IMR-90 (cell line): ENCODE results near the gene TAF11L9. TPM values are rescaled to one million over a fixed set of nuclear protein-coding genes. Genes with fewer than 3 reads are reported as not detected.

ENCODE experiments used
- ATAC-seq: fragments of 200-7000 bp; cut with Tn5 transposase; 2 replicates; pipeline ENCODE4 v1.9.1; 2020; ENCODE audit warnings: low read depth, mild to moderate bottlenecking, moderate library complexity
- BruUV-seq: library from RNA; stranded (reverse); fragments of 400-500 nt; replicated peaks from 2 replicates; lab custom pipeline; 2021; lab: Mats Ljungman, UMichigan
- CTCF ChIA-PET: fragments of 300-600 bp; formaldehyde crosslinking; extraction: SDS; loops from one replicate; lab custom pipeline; 2021; ENCODE audit warnings: antibody characterized with exemption; lab: Yijun Ruan, JAX
- POLR2A ChIA-PET: fragments of 300-600 bp; sonication (Branson Sonifier 250); formaldehyde crosslinking; loops from one replicate; lab custom pipeline; 2022; ENCODE audit warnings: antibody characterized with exemption; ENCODE audit not compliant: unreplicated experiment; lab: Charles Lee
- DNase-seq: peaks from one replicate; pipeline ENCODE4 v3.0.0; 2013
- H2AFZ ChIP-seq: replicated peaks from 2 replicates; pipeline ENCODE3; 2013; ENCODE audit warnings: low read length, mild to moderate bottlenecking; ENCODE audit not compliant: poor library complexity
- H2AK5ac ChIP-seq: 2 replicates; pipeline ENCODE4 v1.6.1; 2013; ENCODE audit warnings: low read depth, low read length, inconsistent platforms
- H2AK9ac ChIP-seq: replicated peaks from 2 replicates; pipeline ENCODE3; 2013; ENCODE audit warnings: mild to moderate bottlenecking, low read depth, low read length, moderate library complexity; ENCODE audit not compliant: poor library complexity
- H2BK120ac ChIP-seq: 2 replicates; pipeline ENCODE4 v1.6.1; 2013; ENCODE audit warnings: low read depth, low read length, inconsistent platforms
- H2BK15ac ChIP-seq: 3 replicates; pipeline ENCODE4 v1.6.1; 2013; ENCODE audit warnings: low read depth, low read length, inconsistent platforms
- H2BK20ac ChIP-seq: 2 replicates; pipeline ENCODE4 v1.6.1; 2013; ENCODE audit warnings: low read depth, mild to moderate bottlenecking, inconsistent platforms, low read length, moderate library complexity
- H2BK5ac ChIP-seq: 2 replicates; pipeline ENCODE4 v1.6.1; 2013; ENCODE audit warnings: mild to moderate bottlenecking, low read depth, low read length, inconsistent platforms; ENCODE audit not compliant: poor library complexity, severe bottlenecking
- H3K14ac ChIP-seq: replicated peaks from 2 replicates; pipeline ENCODE4 v1.6.1; 2013; ENCODE audit warnings: low read depth, low read length, inconsistent platforms
- H3K18ac ChIP-seq: 2 replicates; pipeline ENCODE4 v1.6.1; 2013; ENCODE audit warnings: low read depth, low read length, control low read depth
- H3K23ac ChIP-seq: 2 replicates; pipeline ENCODE4 v1.6.1; 2013; ENCODE audit warnings: low read depth, low read length, inconsistent platforms
- H3K27ac ChIP-seq: 2 replicates; pipeline ENCODE4 v1.5.1; 2013; ENCODE audit warnings: mild to moderate bottlenecking, control low read depth, low read length; ENCODE audit not compliant: insufficient read depth
- H3K27me3 ChIP-seq: 2 replicates; pipeline ENCODE4 v1.6.1; 2013; ENCODE audit warnings: low read length; ENCODE audit not compliant: control insufficient read depth, insufficient read depth
- H3K36me3 ChIP-seq: 2 replicates; pipeline ENCODE4 v1.6.1; 2013; ENCODE audit warnings: low read length, mixed read lengths; ENCODE audit not compliant: control insufficient read depth, insufficient read depth
- H3K4ac ChIP-seq: 2 replicates; pipeline ENCODE4 v1.6.1; 2013; ENCODE audit warnings: low read depth, low read length, inconsistent platforms
- H3K4me1 ChIP-seq: 2 replicates; pipeline ENCODE4 v1.6.1; 2013; ENCODE audit warnings: low read length, mixed read lengths; ENCODE audit not compliant: control insufficient read depth, insufficient read depth
- H3K4me2 ChIP-seq: 2 replicates; pipeline ENCODE4 v1.6.1; 2013; ENCODE audit warnings: low read depth, mild to moderate bottlenecking, control low read depth, low read length, moderate library complexity
- H3K4me3 ChIP-seq: 2 replicates; pipeline ENCODE4 v1.5.1; 2013; ENCODE audit warnings: low read depth, mild to moderate bottlenecking, control low read depth, low read length, moderate library complexity; ENCODE audit not compliant: insufficient read depth
- H3K56ac ChIP-seq: 2 replicates; pipeline ENCODE4 v1.6.1; 2013; ENCODE audit warnings: low read length, inconsistent platforms; ENCODE audit not compliant: insufficient read depth; ENCODE audit errors: extremely low read depth
- H3K79me1 ChIP-seq, 2 experiments: 2 replicates each; pipeline ENCODE4 v1.6.1; 2013; ENCODE audit warnings: low read length in 2 of 2, inconsistent platforms in 1 of 2, low read depth in 1 of 2
- H3K9ac ChIP-seq: 2 replicates; pipeline ENCODE4 v1.6.1; 2013; ENCODE audit warnings: low read depth, low read length, control low read depth
- H3K9me1 ChIP-seq: 2 replicates; pipeline ENCODE4 v1.6.1; 2013; ENCODE audit warnings: low read length, inconsistent platforms; ENCODE audit not compliant: insufficient read depth
- H3K9me3 ChIP-seq: 2 replicates; pipeline ENCODE4 v1.6.1; 2013; ENCODE audit warnings: low read length; ENCODE audit not compliant: control insufficient read depth, insufficient read depth
- H4K20me1 ChIP-seq: 2 replicates; pipeline ENCODE4 v1.6.1; 2013; ENCODE audit warnings: low read length, inconsistent platforms; ENCODE audit not compliant: insufficient read depth
- H4K5ac ChIP-seq: 2 replicates; pipeline ENCODE4 v1.6.1; 2013; ENCODE audit warnings: mild to moderate bottlenecking, low read depth, low read length, control low read depth
- H4K8ac ChIP-seq, 2 experiments: 2 replicates each; pipeline ENCODE4 v1.6.1; 2013; ENCODE audit warnings: low read depth in 2 of 2, low read length in 2 of 2, control low read depth in 1 of 2, inconsistent platforms in 1 of 2
- H4K91ac ChIP-seq: 2 replicates; pipeline ENCODE4 v1.6.1; 2013; ENCODE audit warnings: low read depth, low read length, inconsistent platforms; ENCODE audit not compliant: insufficient read depth
- CHD1 ChIP-seq: IDR thresholded peaks from 2 replicates; pipeline ENCODE4 v1.6.1; 2012; ENCODE audit warnings: low read depth, low read length, improper control_type of control experiment
- FOS ChIP-seq: fragments of 150-350 bp; IDR thresholded peaks from 2 replicates; pipeline ENCODE4 v1.6.1; 2016; ENCODE audit warnings: low read depth, low read length
- MAZ ChIP-seq: IDR thresholded peaks from 2 replicates; pipeline ENCODE4 v1.6.1; 2012; ENCODE audit warnings: low read depth, mild to moderate bottlenecking, low read length, improper control_type of control experiment, moderate library complexity, borderline replicate concordance
- MXI1 ChIP-seq: IDR thresholded peaks from 2 replicates; pipeline ENCODE4 v1.6.1; 2012; ENCODE audit warnings: low read depth, mild to moderate bottlenecking, low read length, moderate library complexity, borderline replicate concordance
- USF2 ChIP-seq: fragments of 150-350 bp; IDR thresholded peaks from 2 replicates; pipeline ENCODE4 v1.6.1; 2017; ENCODE audit warnings: mild to moderate bottlenecking, antibody characterized with exemption, low read length, low read depth
- WGBS, 2 experiments: methylation state at CpG; one replicate each; pipeline versions ENCODE4 v1.1.5 to v1.1.7; 2013; ENCODE audit warnings: missing lambda C conversion rate in 2 of 2; ENCODE audit not compliant: insufficient read length in 1 of 2; ENCODE audit errors: extremely low coverage in 2 of 2; 5-methylcytosine and 5-hydroxymethylcytosine counted together
- dilution Hi-C: fragments of 300-500 bp; cut with HindIII; formaldehyde crosslinking; loops from one replicate; pipeline ENCODE4 v1.14.3; 2018; ENCODE audit warnings: low sequenced_read_pairs; ENCODE audit not compliant: unreplicated experiment
- in situ Hi-C: fragments of 300-500 bp; cut with MboI; formaldehyde crosslinking; loops from 3 replicates; pipeline ENCODE4 v1.14.3; 2019; ENCODE audit warnings: low sequenced_read_pairs, inconsistent platforms, mixed read lengths
- intact Hi-C: fragments of 100-400 bp; cut with micrococcal nuclease; formaldehyde crosslinking; loops from 2 replicates; pipeline ENCODE4 v1.10.0; 2022
- polyA plus RNA-seq, 3 experiments: library from polyadenylated mRNA; depleted of rRNA; stranded (reverse); fragments of >200 nt; gene quantifications; 2 replicates each; pipeline ENCODE4 v1.2.3, GENCODE V29; 2012; ENCODE audit warnings: low replicate concordance in 1 of 3
- total RNA-seq: library from RNA; depleted of rRNA; stranded (reverse); fragments of >200 nt; gene quantifications from 2 replicates; pipeline ENCODE4 v1.2.3, GENCODE V29; 2012

TAF11L9 gene
- total and polyA plus RNA-seq, 2 of the 4 experiments (the other 2 are of a cell fraction): not detected

GRCh38 chr5:17620627-17621026, 26.4 kb upstream of the TAF11L9 start:
- in situ Hi-C loops (no loop called here), intact Hi-C loops (no loop called here), dilution Hi-C loops (no loop called here)
- Histone ChIP-seq H3K9ac (no peak overlapping the region), H2AK9ac (no peak overlapping the region), H2BK20ac (no peak overlapping the region), H4K8ac (no peak overlapping the region), H4K20me1 (no peaks in the 10 kb centered on the region), H3K9me1 (no peaks in the 10 kb centered on the region), H3K4me1 (no peaks in the 10 kb centered on the region), H4K91ac (no peak overlapping the region), H3K4ac (no peak overlapping the region), H2AFZ (no peak overlapping the region), H3K4me3 (no peak overlapping the region), H3K27ac (no peak overlapping the region), H3K36me3 (no peaks in the 10 kb centered on the region), H3K18ac (no peak overlapping the region), H3K56ac (no peak overlapping the region), H3K79me1 (no peaks in the 10 kb centered on the region), H2BK5ac (no peak overlapping the region), H3K27me3 (no peaks in the 10 kb centered on the region), H2BK120ac (no peak overlapping the region), H3K9me3 (no peaks in the 10 kb centered on the region; the same call in 1 of the 2 replicates), H3K23ac (no peak overlapping the region), H3K4me2 (no peak overlapping the region), H3K14ac (no peak overlapping the region), H4K5ac (no peak overlapping the region), H2BK15ac (no peak overlapping the region), H2AK5ac (no peak overlapping the region)
- no TSS peak for BruUV-seq
- CTCF ChIA-PET: no interaction called here
- POLR2A ChIA-PET: no interaction called here
- 83% methylated on average over 5 of the region's 17 CpGs; no CpG with 5 or more reads in 1 of the 2 experiments for WGBS, 2 experiments
- no peak for DNase-seq
- ATAC-seq: no peak
- TF ChIP-seq MAZ (no peak), MXI1 (no peak), CHD1 (no peak), USF2 (no peak), FOS (no peak)
